GM10266 (cell line): ENCODE data around the gene EP400.

Experiments used
- DNase-seq: peaks from one replicate; pipeline ENCODE4 v3.0.0; 2012; ENCODE audit errors: extremely low spot score
- TF ChIP-seq, protein P1 (sequence below): IDR thresholded peaks from 2 replicates; pipeline ENCODE4 v1.5.1; 2012; ENCODE audit warnings: mild to moderate bottlenecking, low read depth; ENCODE audit not compliant: control insufficient read depth, insufficient read depth; ENCODE audit errors: missing control alignments

Gene EP400

GRCh38 chr12:131919366-131920156, 30.2 kb upstream of the EP400 start:
- DNase-seq, result peak; percentile 27
- TF ChIP-seq, protein P1, sequence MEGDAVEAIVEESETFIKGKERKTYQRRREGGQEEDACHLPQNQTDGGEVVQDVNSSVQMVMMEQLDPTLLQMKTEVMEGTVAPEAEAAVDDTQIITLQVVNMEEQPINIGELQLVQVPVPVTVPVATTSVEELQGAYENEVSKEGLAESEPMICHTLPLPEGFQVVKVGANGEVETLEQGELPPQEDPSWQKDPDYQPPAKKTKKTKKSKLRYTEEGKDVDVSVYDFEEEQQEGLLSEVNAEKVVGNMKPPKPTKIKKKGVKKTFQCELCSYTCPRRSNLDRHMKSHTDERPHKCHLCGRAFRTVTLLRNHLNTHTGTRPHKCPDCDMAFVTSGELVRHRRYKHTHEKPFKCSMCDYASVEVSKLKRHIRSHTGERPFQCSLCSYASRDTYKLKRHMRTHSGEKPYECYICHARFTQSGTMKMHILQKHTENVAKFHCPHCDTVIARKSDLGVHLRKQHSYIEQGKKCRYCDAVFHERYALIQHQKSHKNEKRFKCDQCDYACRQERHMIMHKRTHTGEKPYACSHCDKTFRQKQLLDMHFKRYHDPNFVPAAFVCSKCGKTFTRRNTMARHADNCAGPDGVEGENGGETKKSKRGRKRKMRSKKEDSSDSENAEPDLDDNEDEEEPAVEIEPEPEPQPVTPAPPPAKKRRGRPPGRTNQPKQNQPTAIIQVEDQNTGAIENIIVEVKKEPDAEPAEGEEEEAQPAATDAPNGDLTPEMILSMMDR, result no peak

GRCh38 chr12:131920157-131920508, 29.6 kb upstream of the EP400 start:
- TF ChIP-seq, protein P1, result no peak
- no peak for DNase-seq

- TF ChIP-seq, protein P1, result no peak
- DNase-seq, result no peak
Observed at GRCh38 chr12:131920902-131921840, 28.6 kb upstream of the EP400 start.

DNA sequence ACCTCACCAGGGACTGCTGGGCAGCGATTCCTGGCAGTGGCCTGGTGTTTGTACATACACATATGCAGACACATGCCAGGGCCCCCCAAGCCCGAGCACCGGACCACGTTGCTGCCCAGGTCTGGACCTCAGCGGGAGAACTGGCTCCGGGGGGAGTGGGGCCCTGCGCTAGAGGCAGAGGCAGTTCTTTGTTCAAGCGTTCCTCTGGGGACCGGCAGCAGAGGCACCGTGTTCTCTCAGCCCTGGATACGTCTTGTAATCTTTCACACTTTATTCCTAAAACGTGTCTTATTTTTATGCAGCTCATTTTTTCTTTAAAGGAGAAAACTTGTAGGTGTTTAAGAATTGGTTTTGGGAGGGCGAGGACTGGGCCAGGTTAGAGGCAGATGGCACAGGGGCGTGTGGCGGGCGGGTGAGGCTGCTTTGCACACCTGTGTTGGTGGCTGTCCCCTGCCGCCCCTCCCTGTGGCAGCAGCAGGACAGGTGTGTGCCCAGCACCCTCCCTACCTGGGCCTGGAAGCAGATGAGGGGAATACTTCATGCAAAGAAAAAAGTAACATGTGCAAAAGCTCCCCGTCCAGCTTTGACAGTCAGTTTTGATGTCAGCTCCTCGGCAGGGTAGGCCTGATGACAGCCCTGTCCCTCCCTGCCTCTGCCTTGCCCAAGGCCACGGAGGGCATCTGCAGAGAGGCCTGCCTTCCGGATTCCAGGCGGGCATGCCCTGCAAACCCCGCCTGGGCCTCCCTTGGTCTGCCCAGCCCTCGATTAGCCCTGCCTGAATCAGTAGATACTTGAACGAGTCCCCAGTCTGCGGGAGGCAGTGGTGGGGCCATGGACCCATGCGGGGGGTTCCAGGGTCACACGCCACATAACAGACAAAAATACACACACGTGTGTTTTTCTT, 27.6 kb upstream of the EP400 start:
- DNase-seq, result no peak
- TF ChIP-seq, protein P1, result no peak

DNA sequence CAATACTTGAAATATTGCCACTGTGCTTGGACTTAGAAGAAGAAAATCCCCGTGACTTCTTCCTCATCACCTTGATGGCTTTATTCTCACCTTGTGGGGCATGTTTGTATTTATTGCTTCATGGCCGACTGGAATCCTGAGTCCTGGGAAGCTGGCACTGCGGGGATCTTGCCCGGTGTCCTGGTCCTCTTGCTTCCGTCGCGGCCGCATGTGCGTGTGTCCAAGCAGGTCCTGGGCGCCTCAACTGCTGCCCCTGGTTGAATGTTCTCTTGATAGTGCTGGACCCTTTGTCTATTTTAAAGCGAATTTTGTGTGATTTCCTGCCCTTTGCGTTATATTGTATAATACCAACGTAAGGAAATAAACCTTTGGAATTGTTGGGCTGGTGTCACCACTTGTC, 27.0 kb upstream of the EP400 start:
- TF ChIP-seq, protein P1, result no peak
- DNase-seq, result peak; percentile 12

DNA sequence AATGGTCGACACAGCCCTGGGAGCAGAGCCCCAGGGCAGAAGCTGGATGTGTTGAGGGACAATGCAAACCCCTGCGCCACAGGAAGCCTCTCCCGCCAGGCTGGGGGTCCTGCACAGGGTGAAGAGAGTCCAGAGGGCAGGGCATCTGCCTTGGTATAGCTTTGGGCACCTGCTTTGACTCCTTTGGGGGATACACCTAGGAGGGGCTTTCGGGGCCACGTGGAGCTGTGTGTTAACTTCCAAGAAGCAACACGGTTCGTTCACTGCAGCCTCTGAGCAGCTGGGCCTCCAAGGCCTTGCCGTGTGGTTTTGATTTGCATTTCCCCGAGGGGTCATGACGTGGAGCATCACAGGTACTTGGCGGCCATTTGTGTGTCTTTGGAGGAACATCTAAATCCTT, 26.5 kb upstream of the EP400 start:
- peak; percentile 77 for DNase-seq
- TF ChIP-seq, protein P1, result no peak
